GM18520 (cell line): Measurements from ENCODE around the gene RAB30.

Experiments
- ATAC-seq: cut with Tn5 transposase; IDR thresholded peaks from one replicate; pipeline ENCODE4 v1.9.1; 2021; ENCODE audit not compliant: unreplicated experiment

The RAB30 gene, protein sequence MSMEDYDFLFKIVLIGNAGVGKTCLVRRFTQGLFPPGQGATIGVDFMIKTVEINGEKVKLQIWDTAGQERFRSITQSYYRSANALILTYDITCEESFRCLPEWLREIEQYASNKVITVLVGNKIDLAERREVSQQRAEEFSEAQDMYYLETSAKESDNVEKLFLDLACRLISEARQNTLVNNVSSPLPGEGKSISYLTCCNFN

DNA sequence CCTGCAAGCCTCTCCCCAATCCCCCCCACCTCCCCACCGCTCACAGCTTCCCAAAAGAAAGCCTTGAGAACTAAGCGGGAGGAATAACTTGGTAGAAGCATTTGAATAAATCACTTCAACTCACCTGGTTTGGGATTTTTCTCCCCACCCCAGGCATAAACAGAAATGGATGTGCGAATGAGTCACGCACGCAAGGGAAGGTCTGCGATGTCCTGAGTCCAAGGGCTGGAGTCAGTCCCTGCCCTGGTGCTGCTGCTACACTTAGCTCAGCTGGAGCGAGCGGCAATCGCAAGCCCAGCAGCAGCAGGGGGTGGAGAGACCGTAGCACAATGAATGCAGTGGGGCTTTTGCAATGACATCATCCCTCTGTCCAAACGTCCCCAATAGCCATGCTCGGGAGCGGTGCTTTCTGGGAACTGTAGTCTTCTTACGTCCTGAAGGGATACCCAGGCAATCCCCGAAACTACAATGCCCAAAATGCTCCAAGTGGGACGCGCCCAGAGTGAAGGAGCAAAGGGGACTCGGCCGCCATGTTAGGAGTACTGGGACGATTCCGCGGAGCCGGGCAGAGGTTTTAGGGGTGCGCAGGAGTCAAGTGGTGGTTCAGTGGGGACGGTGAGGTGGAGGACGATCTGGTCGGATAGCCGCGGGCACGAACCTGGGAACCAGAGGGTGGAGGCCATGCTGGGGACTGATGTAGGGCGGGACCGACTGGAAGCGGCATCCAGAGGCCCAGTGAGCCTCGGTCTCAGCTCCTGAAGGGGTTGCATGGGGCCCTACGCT, at the start of gene RAB30:
RAB30 (minus strand) TSS at position 331 of the 783 bp plus-strand sequence. CDS start 74,581 bp downstream, outside the sequence.
- peak; percentile 94 for ATAC-seq

DNA sequence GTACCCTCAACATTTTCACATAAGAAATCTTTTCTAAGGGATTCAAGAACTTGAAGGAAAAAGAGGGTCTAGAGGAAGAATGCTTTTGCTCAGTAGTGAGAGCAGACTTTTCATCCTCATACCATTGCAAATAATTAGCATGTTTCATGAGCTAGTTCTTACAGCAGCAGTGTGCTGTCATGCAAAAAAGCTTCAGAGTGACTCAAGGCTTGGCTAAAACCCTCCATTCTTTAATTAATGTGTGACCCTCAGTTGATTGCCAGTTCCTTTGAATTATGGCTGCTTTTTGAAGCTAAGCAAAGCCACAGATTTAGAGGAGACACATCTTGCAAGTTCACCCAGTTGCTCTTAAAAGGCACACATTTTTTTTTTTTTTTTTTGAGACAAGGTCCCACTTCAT, 48.6 kb upstream of the RAB30 start:
- ATAC-seq, result no peak

DNA sequence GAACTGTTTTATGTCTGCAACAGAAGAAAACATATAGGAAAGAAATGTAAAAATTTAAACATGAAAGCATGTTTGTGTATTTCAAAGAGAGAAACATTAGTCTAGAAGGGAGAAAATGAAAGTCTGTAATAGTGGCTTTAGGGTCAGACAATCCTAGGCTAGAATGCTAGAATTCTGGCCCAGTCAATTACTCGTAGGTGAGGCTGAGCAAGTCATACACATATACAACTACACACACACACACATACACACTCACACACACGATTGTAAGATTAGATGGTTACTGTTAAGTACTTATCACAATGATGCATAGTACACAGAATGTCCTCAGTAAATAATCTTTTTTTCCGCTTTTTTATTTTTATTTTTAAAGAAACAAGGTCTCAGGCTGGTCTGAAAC, 47.5 kb upstream of the RAB30 start:
- no peak for ATAC-seq

DNA sequence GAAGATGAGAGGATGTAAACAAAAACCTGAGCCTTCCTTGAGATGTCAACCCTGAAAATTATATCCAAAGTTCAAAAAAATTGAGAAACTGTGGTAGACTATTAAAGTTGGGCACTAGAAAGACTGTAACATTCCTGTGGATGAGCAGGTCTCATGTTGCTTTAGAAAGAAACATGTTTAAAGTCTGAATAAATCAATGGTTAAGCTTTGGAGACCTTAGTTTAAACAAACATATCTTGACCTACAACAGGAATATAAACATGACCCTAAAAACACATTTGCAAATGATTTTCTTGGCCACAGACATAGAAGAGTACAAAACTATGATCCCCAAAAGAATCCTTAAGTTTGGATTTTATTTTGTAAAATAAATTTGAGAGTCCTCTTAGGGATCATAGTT, 47.1 kb upstream of the RAB30 start:
- no peak for ATAC-seq

DNA sequence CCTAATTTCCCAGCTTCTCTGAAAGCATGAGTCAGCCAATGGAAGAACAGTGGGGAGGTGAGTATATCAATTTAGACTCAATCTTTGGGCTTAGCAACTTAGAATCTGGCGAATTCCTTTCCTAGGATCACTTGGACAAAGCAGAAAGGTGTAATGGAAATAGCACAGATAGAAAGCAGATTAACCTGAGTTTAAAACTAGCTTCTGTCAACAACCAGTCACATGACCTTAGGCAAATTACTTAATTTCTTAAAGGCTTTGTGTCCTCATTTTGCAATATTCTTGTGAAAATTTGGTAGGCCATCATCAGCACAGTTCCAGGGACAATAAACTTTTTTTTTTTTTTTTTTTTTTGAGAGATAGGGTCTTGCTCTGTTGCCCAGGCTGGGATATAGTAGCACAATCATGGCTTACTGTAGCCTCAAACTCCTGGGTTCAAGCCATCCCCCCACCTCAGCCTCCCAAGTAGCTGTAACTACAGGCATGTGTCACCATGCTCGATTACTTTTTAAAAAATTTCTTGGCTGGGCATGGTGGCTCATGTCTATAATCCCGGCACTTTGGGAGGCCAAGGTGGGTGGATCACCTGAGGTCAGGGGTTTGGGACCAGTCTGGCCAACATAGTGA, 44.4 kb upstream of the RAB30 start:
- ATAC-seq, result no peak

DNA sequence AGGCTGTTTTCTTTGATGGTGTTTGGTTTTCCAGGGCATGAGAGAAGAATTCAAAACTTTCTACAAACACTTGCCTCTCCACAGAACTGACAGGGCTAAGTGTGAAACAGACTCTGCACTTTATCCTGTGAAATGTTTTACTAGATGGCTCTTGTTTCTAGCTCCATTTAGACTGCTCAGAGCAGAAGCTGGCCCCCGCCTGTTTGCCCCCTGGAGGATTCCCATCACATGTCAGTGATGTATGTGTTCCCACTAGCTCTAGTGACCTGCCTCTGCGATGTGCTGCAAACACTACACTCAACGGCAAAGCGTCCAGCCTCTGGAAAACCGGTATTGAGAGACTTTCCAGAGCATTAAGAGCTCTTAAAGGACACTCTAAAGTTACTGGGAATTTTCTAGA, 43.9 kb upstream of the RAB30 start:
- no peak for ATAC-seq

DNA sequence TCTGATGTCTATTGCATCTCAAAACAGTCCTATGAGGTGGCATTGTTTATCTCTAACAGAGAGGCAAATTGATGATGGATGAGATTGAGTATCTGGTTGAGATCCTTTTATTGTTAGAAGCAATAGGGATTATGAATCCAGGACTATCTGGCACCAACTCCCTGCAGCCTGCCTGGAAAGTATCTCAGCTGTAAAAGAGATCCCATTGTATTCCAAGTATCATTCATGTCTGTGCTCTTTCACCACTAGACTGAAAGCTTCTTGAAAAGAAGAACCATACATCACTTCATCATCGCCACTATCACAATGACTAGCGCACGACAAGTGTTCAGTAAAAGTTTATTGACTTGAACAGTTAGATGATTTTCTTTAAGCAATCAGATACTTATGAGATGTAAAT, 43.3 kb upstream of the RAB30 start:
- ATAC-seq, result no peak

DNA sequence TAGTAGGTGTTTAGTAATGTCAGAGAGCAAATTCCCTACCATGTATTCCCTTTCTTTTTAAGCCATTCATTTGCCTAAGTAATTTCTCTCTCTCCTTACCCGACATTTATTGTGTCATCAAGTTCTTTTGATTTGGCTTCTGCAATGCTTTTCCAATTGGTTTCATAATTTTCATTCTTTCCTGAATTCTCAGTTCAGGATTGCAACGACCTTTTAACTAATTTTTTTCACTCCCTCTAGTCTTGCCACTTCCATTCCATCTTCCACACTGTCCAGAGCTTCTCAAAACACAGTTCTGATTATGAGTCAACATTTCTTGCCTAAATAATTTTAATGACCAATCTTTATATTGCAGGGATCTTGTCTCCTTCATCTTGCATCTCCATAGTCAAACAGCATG, 41.2 kb upstream of the RAB30 start:
- ATAC-seq, result no peak

DNA sequence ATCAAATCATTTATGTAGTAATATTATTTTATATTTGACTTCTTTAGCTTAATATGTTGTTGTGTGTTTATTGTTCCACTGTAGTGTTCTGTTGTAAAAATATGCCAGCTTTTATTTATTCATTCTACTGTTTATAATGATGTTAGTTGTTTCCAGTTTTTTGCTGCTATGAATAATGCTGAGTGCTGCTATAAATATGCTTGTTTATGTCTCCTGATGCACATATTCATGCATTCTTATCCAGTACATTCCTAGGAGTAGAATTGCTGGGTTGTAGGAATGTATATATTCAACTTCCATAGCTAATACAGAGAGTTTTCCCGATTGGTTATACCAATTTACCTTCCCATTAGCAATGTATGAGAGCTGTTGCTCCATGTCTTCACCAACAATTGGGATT, 33.5 kb upstream of the RAB30 start:
- ATAC-seq, result no peak

DNA sequence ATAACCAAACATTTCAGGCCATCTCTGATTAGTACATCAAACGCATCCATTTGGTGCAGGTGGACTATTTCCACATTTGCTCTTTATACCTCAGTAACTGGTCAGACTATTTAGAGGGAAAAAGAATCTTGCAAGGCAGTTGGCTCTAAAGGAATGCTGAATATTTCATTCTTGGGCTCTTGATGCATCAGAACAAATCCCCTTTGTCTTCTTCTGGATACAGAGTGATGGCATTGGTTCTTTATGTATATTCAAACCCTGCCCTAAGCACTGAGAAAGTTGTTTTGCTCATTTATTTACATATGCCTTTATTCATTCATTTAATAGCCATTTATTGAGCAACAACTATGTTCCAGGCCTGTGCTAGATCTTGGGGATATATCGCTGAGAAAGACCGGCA, 31.1 kb upstream of the RAB30 start:
- no peak for ATAC-seq

DNA sequence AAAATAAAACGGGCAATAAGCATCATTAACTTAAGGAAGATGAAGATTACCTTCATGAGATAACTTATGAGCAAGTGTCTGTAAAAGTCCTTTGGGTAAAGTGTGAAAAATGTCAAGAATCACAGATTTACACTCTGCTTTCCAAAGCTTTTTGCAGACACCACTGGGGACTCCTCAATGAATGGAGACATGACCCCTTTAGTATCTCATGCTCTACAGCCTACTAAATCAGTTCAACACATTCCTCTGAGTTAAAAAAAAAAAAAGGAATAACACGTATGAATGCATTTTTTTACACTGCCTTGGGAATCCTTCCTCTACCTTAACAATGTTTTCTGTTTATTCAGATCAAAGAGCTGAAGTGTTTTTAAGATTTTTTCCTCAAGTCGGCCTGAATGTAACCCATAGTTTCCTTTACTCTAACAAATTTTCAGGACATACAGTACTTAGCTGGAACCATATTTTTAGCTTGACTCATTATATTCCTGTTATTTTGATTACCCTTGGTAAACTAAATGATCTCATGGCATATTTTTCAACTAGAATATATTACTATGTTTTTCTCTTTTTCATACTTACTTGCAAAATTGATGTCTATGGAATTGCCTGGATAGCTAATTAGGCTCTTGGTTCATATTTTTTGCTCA, 25.9 kb upstream of the RAB30 start:
- ATAC-seq, result no peak

DNA sequence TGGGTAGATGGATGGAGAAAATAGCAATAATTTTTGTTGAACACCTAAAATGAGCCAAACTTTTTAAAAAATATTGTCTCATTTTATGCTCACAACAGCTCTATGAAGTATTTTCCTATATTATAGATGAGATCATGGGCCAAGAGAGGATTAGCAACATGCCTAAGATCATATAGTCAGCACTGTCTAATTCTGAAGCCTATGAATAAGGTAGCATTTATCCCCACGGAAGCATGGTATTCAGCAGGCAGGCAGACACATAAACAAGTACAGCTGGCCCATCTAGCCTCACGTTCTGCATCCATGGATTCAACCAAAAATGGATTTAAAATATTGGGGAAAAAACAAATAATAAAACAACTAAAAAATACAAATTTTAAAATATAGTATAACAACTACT, 21.9 kb upstream of the RAB30 start:
- no peak for ATAC-seq

DNA sequence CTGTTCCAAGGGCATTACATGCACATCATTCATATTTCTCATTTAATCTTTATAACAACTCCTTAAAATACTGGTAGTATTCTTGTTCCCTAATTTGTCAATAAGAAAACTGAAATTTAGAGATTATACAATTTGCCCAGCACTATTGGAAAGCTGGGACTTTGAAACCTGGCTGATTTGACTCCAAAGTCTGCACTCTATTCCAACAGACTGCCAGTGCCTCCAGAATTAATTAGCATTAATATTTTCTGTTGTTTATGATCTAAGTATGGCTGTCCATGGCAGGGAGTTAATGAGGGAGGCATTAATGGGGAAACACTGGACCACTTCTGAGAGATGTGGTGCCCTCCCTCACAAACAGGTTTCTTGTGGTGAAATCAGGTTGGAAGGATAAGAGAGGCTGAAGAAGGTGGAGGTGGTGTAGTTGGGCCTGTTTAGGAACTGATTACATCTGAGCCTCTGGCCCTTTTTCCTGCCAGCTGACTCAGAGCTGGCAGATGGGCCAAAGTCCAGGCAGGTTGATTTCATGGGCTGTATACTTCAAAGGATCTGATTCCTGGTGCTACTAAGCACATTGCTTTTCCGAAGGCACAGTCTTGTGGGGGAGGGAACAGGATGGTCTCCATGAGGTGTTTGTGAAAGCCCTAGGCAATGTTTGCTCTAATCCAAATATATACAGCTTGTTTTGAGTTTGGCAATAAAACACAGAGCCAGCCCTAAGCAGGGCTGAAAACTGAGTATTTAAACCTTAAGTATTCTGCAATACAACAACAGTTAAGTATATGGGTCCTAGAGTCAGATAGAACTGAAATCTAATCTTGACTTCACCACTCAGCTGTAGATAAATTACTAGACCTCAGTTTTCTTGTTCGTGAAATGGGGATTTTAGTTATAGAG, 21.0 kb upstream of the RAB30 start:
- no peak for ATAC-seq

DNA sequence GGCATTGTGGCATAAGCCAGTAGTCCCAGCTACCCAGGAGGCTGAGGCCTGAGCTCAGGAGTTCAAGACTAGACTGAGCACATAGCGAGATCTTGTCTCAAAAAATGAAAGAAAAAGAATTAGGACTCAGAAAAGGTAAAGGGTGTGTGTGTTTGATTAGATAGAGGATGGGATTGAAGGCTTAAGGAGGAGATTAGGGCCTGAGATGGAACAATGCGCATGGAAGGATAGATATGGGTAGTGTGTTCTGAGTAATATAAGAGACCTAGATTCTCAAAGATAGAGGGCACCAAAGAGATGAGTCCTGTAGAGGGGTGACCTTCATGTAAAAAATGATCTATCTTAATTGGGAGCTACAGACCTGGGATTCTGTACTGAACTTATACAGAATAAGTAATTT, 17.3 kb upstream of the RAB30 start:
- no peak for ATAC-seq

DNA sequence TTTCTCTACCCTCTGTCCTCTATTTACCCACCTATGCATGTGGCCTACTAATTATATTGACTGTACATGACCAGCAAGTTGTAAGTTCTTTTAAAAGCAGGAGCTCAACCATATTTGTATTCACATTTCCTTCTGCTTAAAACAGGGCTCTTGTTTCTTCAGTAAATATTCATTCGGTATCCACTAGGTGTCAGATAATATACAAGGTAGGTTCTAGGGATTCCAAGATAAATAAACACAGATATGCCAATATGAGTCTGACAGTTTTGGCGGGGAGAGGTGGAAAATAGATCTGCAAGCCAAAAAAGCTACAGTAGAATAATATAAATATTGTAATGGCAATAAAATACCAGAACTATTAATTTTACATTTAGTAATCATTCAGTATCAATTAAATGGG, 15.3 kb upstream of the RAB30 start:
- no peak for ATAC-seq

DNA sequence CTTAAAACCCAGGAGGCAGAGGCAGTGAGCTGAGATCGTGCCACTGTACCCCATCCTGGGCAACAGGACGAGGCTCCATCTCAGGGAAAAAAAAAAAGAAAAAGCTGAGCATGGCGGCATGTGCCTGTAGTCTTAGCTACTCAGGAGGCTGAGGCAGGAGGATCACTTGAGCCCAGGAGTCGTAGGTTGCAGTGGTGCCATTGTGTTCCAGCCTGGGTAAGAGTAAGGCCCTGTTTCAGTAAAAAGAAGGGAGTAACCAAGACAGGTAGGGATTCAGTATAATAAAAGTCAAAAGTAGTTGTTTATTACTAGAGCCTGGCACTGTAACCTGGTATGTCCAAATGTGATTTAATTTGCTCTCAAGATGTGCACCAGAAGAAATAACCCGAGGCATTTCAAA, 8.1 kb upstream of the RAB30 start:
- no peak for ATAC-seq

DNA sequence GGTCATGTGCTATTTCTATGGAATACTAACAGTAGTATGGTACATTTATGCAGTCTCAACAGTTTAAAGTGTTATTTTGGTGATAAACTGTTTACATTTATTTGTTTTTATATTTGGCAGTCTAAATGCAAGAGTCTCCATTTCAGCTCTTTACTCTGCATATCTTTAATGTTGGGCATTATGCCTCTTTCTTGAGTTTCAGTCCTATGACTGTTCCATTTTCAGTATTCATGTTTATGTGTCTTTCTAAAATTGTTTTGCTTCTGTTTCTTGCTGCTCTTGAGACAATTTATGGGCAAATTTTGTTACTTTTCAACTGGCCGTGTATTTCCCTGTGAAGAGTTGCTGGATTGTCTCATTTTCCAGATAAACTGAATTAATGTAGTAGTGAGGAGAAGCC, 6.6 kb upstream of the RAB30 start:
- no peak for ATAC-seq

DNA sequence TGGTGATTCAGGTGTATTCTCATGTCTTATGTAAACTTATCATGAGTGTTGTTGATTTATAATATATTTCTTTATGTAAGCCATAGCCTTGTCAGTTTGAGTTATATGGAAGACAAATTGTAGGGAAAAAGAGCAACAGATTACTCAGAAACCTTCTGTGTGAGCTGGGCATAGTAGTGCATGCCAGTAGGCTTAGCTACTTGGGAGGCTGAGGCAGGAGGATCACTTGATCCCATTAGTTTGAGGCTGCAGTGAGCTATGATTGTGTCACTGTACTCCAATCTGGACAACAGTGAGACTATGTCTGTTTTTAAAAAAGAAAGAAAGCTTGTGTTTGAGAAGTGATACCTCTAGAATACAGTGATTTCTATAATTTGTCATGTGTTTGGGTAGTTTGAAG, 2.2 kb upstream of the RAB30 start:
- no peak for ATAC-seq

DNA sequence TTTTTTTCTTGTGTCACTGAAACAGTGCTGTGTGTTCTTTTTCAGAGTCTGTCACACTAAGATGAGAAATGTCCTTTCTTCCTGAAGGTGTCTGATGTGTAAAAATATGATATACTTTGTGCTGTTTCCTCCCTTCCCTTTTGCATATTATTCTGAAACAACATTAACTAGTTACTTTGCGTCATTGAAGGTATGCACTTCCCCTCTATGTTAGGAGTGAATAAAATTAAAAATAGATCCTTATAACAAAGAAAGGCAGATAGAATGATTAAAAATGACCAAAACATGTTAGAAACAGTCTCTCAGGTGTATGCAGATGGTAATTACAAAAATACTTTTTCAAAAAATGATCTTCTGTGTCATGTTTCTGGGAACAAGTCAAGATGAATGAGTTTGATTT, 1.6 kb upstream of the RAB30 start:
- no peak for ATAC-seq

DNA sequence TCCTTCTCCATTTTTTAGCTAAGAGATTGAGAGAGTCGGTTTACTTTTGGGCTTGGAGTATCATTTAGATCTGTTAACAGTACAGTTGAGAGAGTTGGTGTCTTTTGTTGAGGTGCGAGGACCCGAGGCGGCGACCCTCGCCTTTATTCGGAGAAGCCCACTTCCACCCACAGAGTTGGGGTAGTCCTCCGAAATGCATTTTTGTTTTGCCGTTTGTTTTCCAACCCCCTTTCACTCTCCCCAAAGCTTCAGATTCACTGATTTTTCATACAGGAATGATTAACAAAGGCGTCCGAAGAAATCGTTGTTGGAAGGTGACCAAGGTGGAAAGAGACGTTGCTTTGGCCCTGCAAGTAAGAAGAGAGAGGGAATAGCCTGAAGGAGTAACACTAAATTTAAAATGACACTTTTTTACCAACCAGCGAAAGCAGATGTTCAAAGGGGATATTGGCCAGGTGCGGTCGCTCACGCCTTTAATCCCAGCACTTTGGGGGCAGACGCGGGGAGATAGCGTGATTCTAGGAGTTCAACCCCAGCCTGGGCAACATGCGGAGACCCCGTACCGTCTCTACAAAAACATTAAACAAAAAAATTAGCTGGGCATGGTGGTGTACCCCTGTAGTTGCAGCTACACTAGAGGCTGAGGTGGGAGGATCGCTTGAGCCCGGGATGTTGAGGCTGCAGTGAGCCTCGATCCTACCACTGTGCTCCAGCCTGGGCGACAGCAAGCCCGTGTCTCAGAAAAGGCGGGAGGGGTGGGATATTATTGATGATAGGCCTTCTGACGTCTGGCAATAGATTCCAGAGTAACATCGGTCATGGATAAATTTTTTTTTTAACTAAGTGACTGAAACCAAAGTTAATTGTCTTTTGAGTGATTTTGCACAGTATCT, 899 bp upstream of the RAB30 start:
- ATAC-seq, result no peak
